ENCODE results near the gene EYA3.

EYA3 gene

GRCh38 chr1:27935721-27936120 lies 152.7 kb downstream of the EYA3 start:
- DNase-seq, result no peak

GRCh38 chr1:27934818-27935549 lies 153.4 kb downstream of the EYA3 start, which contains the start of gene SMPDL3B:
Gene SMPDL3B (plus strand): TSS chr1:27935000. CDS start chr1:27935184, 184 bp downstream.
- DNase-seq, result no peak

GRCh38 chr1:27931759-27932158 lies 156.7 kb downstream of the EYA3 start:
- DNase-seq, result no peak

- DNase-seq, result no peak
These were observed 157.2 kb downstream of the EYA3 start for GRCh38 chr1:27931184-27931583.

GRCh38 chr1:27928216-27928954 lies 160.0 kb downstream of the EYA3 start:
- no peak for DNase-seq

- no peak for DNase-seq
These were observed 166.1 kb downstream of the EYA3 start for GRCh38 chr1:27922272-27922671.
